SK-N-SH treated with all-trans-retinoic acid at 6 μM for 48 hours (cell line): Measurements from ENCODE around the gene GPRIN3.

Source experiments
- ATAC-seq: fragments of 200-7000 bp; cut with Tn5 transposase; 3 replicates; pipeline ENCODE4 v1.9.1; 2020; ENCODE audit warnings: mild to moderate bottlenecking, moderate library complexity
- ARNTL ChIP-seq: fragments of 450-650 bp; formaldehyde crosslinking; IDR thresholded peaks from 2 replicates; pipeline ENCODE4 v1.5.0; 2020; ENCODE audit warnings: low read depth, mild to moderate bottlenecking, moderate library complexity, borderline replicate concordance
- BACH2 ChIP-seq: fragments of 250-450 bp; sonication (Bioruptor Pico); IDR thresholded peaks from 2 replicates; pipeline ENCODE4 v1.9.0; 2021; ENCODE audit warnings: mild to moderate bottlenecking, borderline replicate concordance
- CSDC2 ChIP-seq: fragments of 250-450 bp; sonication (Bioruptor Pico); IDR thresholded peaks from 2 replicates; pipeline ENCODE4 v1.5.0; 2020; ENCODE audit warnings: mild to moderate bottlenecking, moderate library complexity
- ESRRG ChIP-seq: fragments of 250-450 bp; sonication (Bioruptor Pico); IDR thresholded peaks from 2 replicates; pipeline ENCODE4 v1.6.1; 2021; ENCODE audit warnings: mild to moderate bottlenecking
- GLIS3 ChIP-seq: fragments of 250-450 bp; sonication (Bioruptor Pico); IDR thresholded peaks from 2 replicates; pipeline ENCODE4 v1.5.0; 2020; ENCODE audit warnings: mild to moderate bottlenecking, moderate library complexity
- OSR1 ChIP-seq: fragments of 250-450 bp; sonication (Bioruptor Pico); IDR thresholded peaks from 2 replicates; pipeline ENCODE4 v1.8.0; 2022; ENCODE audit warnings: moderate library complexity, mild to moderate bottlenecking, inconsistent platforms
- TCF4 ChIP-seq: fragments of 250-450 bp; sonication (Bioruptor Pico); IDR thresholded peaks from 2 replicates; pipeline ENCODE4 v1.8.0; 2021; ENCODE audit warnings: mild to moderate bottlenecking, moderate library complexity, borderline replicate concordance
- ZC3H10 ChIP-seq: fragments of 250-450 bp; sonication (Bioruptor Pico); IDR thresholded peaks from 2 replicates; pipeline ENCODE4 v1.5.1; 2021; ENCODE audit warnings: mild to moderate bottlenecking, moderate library complexity
- ZFP3 ChIP-seq: fragments of 250-450 bp; sonication (Bioruptor Pico); IDR thresholded peaks from 2 replicates; pipeline ENCODE4 v1.5.0; 2020; ENCODE audit warnings: mild to moderate bottlenecking, moderate library complexity
- ZNF565 ChIP-seq: fragments of 450-650 bp; formaldehyde crosslinking; conservative IDR thresholded peaks from 2 replicates; pipeline ENCODE4 v1.5.0; 2020; ENCODE audit warnings: low read depth, mild to moderate bottlenecking, moderate library complexity
- ZNF70 ChIP-seq: fragments of 450-650 bp; formaldehyde crosslinking; IDR thresholded peaks from 2 replicates; pipeline ENCODE4 v1.5.0; 2020; ENCODE audit warnings: mild to moderate bottlenecking, moderate library complexity
- ZNF8 ChIP-seq: fragments of 450-650 bp; formaldehyde crosslinking; IDR thresholded peaks from 2 replicates; pipeline ENCODE4 v1.5.0; 2020; ENCODE audit warnings: mild to moderate bottlenecking, moderate library complexity
- TF ChIP-seq, protein P1 (sequence below): fragments of 250-450 bp; sonication (Bioruptor Pico); IDR thresholded peaks from 2 replicates; pipeline ENCODE4 v1.5.1; 2020; ENCODE audit warnings: low read depth, mild to moderate bottlenecking, moderate library complexity
- TF ChIP-seq, protein P2 (sequence below): fragments of 250-450 bp; sonication (Bioruptor Pico); IDR thresholded peaks from 2 replicates; pipeline ENCODE4 v1.8.0; 2021; ENCODE audit warnings: low read depth, mild to moderate bottlenecking, moderate library complexity, borderline replicate concordance
- TF ChIP-seq, protein P3 (sequence below): fragments of 250-450 bp; sonication (Bioruptor Pico); IDR thresholded peaks from 2 replicates; pipeline ENCODE4 v1.5.1; 2021; ENCODE audit warnings: mild to moderate bottlenecking, moderate library complexity
- TF ChIP-seq, protein P4 (sequence below): fragments of 250-450 bp; sonication (Bioruptor Pico); IDR thresholded peaks from 2 replicates; pipeline ENCODE4 v1.5.0; 2020; ENCODE audit warnings: mild to moderate bottlenecking, moderate library complexity
- TF ChIP-seq, protein P5 (sequence below): fragments of 250-450 bp; sonication (Bioruptor Pico); IDR thresholded peaks from 2 replicates; pipeline ENCODE4 v1.8.0; 2020; ENCODE audit warnings: mild to moderate bottlenecking, moderate library complexity, borderline replicate concordance

Gene GPRIN3

DNA sequence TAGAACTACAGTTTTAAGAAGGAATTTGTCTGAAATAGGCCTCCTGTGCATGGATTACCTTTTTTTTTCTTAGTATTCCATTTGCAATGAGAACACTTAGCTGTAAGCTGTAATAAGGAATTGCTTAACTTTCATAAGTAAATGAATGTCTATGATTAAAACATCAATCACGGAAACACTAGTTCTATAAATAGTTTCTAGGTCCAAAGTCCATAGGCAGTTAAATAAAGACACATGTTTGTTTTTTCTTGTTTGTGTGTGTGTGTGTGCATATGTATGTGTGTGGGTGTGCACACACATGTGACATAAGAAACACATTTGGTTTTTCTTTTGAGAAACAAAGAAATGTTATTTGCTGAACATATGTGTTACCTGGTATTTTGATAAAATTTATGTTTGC lies 11.2 kb downstream of the GPRIN3 start:
- no peak for ATAC-seq

DNA sequence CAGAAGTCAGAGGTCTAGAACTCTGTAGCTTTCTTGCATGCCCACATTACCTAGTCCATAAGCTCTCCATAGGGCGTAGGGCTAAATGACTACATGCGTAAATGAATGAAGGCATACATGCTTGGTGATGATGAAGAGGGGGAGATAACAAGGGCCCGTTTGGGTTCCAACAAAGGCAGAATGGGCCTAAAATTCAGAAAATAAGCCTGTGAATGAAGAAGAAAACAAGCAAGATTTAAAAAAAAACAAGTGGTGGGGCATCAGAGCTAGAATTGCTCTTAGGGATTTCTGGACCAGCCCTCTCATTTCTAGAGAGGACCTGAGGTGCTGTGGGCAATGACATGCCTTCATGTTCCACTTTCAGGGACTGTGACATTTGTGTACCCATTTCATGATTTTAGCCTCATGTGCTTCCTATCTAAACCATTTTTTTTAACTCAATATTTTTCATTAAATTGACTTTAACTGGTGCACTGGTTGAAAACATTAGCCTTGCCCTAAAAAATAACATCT lies 12.1 kb downstream of the GPRIN3 start:
- TF ChIP-seq, protein P1, sequence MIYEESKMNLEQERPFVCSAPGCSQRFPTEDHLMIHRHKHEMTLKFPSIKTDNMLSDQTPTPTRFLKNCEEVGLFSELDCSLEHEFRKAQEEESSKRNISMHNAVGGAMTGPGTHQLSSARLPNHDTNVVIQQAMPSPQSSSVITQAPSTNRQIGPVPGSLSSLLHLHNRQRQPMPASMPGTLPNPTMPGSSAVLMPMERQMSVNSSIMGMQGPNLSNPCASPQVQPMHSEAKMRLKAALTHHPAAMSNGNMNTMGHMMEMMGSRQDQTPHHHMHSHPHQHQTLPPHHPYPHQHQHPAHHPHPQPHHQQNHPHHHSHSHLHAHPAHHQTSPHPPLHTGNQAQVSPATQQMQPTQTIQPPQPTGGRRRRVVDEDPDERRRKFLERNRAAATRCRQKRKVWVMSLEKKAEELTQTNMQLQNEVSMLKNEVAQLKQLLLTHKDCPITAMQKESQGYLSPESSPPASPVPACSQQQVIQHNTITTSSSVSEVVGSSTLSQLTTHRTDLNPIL (CRISPR knock-in tag): no peak
- TF ChIP-seq ZNF8 (CRISPR knock-in tag) (no peak), TCF4 (CRISPR knock-in tag) (no peak), ZNF70 (CRISPR knock-in tag) (no peak)
- ATAC-seq: no peak

More for the DNA sequence above, 11.2 kb downstream of the GPRIN3 start:
- TF ChIP-seq, protein P2, sequence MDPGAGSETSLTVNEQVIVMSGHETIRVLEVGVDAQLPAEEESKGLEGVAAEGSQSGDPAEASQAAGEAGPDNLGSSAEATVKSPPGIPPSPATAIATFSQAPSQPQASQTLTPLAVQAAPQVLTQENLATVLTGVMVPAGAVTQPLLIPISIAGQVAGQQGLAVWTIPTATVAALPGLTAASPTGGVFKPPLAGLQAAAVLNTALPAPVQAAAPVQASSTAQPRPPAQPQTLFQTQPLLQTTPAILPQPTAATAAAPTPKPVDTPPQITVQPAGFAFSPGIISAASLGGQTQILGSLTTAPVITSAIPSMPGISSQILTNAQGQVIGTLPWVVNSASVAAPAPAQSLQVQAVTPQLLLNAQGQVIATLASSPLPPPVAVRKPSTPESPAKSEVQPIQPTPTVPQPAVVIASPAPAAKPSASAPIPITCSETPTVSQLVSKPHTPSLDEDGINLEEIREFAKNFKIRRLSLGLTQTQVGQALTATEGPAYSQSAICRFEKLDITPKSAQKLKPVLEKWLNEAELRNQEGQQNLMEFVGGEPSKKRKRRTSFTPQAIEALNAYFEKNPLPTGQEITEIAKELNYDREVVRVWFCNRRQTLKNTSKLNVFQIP (CRISPR knock-in tag): no peak
- TF ChIP-seq TCF4 (CRISPR knock-in tag) (no peak), BACH2 (CRISPR knock-in tag) (no peak), ZNF70 (CRISPR knock-in tag) (no peak), ZNF565 (CRISPR knock-in tag) (no peak), ZC3H10 (CRISPR knock-in tag) (no peak), GLIS3 (CRISPR knock-in tag) (no peak)

DNA sequence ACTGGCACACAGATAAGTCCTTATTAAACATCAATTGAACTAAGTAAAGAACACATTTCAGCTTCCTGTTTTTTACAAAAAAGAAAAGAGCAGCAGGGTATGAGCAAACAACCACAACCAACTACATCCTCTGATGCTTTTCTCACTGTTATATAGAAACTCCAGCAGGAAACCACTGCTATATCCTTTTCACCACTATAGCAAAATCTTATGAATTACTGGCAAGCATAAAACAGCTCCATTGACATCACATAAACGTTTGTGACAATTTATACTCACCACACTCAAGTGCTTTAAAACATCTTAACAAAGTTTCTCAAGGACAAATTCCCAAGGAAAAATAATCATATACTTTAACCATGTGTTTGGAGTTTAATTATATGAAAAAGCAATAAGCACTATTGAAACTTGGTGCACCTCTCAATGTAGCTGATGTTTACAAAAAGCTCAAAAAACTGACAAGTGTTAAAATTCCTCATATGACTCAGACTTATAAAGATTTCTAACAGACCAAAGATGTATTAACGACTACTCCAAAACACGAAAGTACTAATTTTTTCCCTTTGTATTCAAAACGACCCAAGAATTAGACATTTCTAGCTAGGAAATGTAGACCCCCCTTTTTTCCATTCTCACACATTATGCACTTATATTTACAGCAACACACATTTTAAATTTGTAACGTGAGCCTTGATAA lies 12.9 kb downstream of the GPRIN3 start:
- no peak for TF ChIP-seq CSDC2 (CRISPR knock-in tag)
- TF ChIP-seq, protein P1 (CRISPR knock-in tag): no peak
- TF ChIP-seq ZFP3 (CRISPR knock-in tag): no peak
- TF ChIP-seq ESRRG (CRISPR knock-in tag): no peak
- TF ChIP-seq GLIS3 (CRISPR knock-in tag): no peak
- TF ChIP-seq ARNTL: no peak
- TF ChIP-seq, protein P2 (CRISPR knock-in tag): no peak
- TF ChIP-seq, protein P3, sequence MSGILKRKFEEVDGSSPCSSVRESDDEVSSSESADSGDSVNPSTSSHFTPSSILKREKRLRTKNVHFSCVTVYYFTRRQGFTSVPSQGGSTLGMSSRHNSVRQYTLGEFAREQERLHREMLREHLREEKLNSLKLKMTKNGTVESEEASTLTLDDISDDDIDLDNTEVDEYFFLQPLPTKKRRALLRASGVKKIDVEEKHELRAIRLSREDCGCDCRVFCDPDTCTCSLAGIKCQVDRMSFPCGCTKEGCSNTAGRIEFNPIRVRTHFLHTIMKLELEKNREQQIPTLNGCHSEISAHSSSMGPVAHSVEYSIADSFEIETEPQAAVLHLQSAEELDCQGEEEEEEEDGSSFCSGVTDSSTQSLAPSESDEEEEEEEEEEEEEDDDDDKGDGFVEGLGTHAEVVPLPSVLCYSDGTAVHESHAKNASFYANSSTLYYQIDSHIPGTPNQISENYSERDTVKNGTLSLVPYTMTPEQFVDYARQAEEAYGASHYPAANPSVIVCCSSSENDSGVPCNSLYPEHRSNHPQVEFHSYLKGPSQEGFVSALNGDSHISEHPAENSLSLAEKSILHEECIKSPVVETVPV (CRISPR knock-in tag): no peak
- no peak for TF ChIP-seq TCF4 (CRISPR knock-in tag)
- TF ChIP-seq OSR1 (CRISPR knock-in tag): no peak
- no peak for TF ChIP-seq ZNF70 (CRISPR knock-in tag)
- TF ChIP-seq, protein P4, sequence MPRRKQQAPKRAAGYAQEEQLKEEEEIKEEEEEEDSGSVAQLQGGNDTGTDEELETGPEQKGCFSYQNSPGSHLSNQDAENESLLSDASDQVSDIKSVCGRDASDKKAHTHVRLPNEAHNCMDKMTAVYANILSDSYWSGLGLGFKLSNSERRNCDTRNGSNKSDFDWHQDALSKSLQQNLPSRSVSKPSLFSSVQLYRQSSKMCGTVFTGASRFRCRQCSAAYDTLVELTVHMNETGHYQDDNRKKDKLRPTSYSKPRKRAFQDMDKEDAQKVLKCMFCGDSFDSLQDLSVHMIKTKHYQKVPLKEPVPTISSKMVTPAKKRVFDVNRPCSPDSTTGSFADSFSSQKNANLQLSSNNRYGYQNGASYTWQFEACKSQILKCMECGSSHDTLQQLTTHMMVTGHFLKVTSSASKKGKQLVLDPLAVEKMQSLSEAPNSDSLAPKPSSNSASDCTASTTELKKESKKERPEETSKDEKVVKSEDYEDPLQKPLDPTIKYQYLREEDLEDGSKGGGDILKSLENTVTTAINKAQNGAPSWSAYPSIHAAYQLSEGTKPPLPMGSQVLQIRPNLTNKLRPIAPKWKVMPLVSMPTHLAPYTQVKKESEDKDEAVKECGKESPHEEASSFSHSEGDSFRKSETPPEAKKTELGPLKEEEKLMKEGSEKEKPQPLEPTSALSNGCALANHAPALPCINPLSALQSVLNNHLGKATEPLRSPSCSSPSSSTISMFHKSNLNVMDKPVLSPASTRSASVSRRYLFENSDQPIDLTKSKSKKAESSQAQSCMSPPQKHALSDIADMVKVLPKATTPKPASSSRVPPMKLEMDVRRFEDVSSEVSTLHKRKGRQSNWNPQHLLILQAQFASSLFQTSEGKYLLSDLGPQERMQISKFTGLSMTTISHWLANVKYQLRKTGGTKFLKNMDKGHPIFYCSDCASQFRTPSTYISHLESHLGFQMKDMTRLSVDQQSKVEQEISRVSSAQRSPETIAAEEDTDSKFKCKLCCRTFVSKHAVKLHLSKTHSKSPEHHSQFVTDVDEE: no peak
- TF ChIP-seq, protein P5, sequence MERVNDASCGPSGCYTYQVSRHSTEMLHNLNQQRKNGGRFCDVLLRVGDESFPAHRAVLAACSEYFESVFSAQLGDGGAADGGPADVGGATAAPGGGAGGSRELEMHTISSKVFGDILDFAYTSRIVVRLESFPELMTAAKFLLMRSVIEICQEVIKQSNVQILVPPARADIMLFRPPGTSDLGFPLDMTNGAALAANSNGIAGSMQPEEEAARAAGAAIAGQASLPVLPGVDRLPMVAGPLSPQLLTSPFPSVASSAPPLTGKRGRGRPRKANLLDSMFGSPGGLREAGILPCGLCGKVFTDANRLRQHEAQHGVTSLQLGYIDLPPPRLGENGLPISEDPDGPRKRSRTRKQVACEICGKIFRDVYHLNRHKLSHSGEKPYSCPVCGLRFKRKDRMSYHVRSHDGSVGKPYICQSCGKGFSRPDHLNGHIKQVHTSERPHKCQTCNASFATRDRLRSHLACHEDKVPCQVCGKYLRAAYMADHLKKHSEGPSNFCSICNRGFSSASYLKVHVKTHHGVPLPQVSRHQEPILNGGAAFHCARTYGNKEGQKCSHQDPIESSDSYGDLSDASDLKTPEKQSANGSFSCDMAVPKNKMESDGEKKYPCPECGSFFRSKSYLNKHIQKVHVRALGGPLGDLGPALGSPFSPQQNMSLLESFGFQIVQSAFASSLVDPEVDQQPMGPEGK: no peak
- ATAC-seq: no peak
